BLaER1 (cell line): Measurements from ENCODE around the gene MCM9.
"Not testable (repeated sequence)": the region's sequence is repeated elsewhere in the genome, so short reads cannot be mapped to it uniquely, and the experiment has no call there.

ENCODE experiments used
- H3K27ac ChIP-seq: shearing (Covaris generic); formaldehyde crosslinking; 2 replicates; pipeline ENCODE4 v1.8.1; 2022
- H3K27me3 ChIP-seq: shearing (Covaris generic); formaldehyde crosslinking; 2 replicates; pipeline ENCODE4 v1.8.1; 2022
- H3K36me3 ChIP-seq: shearing (Covaris generic); formaldehyde crosslinking; 2 replicates; pipeline ENCODE4 v1.8.1; 2022
- H3K4me1 ChIP-seq: shearing (Covaris generic); formaldehyde crosslinking; 2 replicates; pipeline ENCODE4 v1.8.1; 2022
- H3K4me2 ChIP-seq: shearing (Covaris generic); formaldehyde crosslinking; 2 replicates; pipeline ENCODE4 v1.8.1; 2022
- H3K4me3 ChIP-seq: shearing (Covaris generic); formaldehyde crosslinking; 2 replicates; pipeline ENCODE4 v1.8.1; 2022
- H3K9ac ChIP-seq: shearing (Covaris generic); formaldehyde crosslinking; 2 replicates; pipeline ENCODE4 v1.8.1; 2022
- H3K9me3 ChIP-seq: shearing (Covaris generic); formaldehyde crosslinking; 2 replicates; pipeline ENCODE4 v1.8.1; 2022
- H4K20me1 ChIP-seq: shearing (Covaris generic); formaldehyde crosslinking; 2 replicates; pipeline ENCODE4 v1.8.1; 2022
- Cebpa-rat ChIP-seq: shearing (Covaris generic); IDR thresholded peaks from 2 replicates; pipeline ENCODE4 v1.8.1; 2022

Gene MCM9

DNA sequence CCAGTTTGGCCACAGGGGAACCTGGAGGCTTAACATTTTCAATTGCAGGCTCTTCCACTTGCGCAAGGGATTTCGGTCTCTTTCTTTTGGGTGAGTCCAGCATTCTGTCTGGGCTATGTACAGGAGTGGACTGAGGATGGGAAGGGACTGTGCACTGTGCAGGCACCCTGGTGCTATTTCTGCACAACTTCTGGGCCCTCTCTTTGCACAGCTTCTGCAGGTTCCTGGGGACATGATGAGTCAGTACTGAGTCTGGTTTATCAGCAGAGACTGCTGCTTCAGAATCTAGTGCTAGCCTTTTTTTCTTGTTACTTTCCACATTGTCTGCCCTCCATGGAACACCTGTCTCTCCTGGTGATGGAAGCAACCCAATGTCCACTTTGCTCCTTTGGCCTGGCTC is 119.5 kb downstream of the MCM9 start:
- no peak overlapping the region for H3K27ac ChIP-seq
- peaks cover 22% of the 10 kb centered on the region for H3K36me3 ChIP-seq
- no peak overlapping the region for H3K4me2 ChIP-seq
- H3K4me1 ChIP-seq: peaks cover 6% of the 10 kb centered on the region
- no peaks in the 10 kb centered on the region for H3K27me3 ChIP-seq
- no peak overlapping the region for H3K4me3 ChIP-seq
- H4K20me1 ChIP-seq: no peaks in the 10 kb centered on the region
- H3K9me3 ChIP-seq: no peaks in the 10 kb centered on the region
- H3K9ac ChIP-seq: no peak overlapping the region
- no peak for TF ChIP-seq Cebpa-rat

DNA sequence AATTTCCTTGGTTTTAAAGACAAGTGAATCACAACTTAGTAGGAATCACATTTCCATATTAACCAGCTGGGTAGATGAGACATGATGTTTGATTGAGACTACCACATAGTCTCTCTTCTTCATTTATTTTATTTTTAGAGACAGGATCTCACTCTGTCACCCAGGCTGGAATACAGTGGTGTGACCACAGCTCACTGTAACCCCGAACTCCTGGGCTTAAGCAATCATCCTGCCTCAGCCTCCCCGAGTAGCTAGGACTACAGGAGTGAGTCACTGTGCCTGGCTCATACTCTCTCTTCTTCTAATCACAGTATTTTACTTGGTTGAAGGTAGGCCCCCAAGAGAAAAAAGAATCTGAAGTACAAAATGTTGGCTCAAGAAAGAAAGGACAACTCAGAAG is 121.2 kb downstream of the MCM9 start:
- Histone ChIP-seq H3K4me1 (peaks cover 24% of the 10 kb centered on the region), H4K20me1 (no peaks in the 10 kb centered on the region), H3K27me3 (no peaks in the 10 kb centered on the region), H3K36me3 (peaks cover 22% of the 10 kb centered on the region), H3K4me3 (no peak overlapping the region), H3K9me3 (no peaks in the 10 kb centered on the region), H3K27ac (no peak overlapping the region), H3K9ac (no peak overlapping the region), H3K4me2 (no peak overlapping the region)
- TF ChIP-seq Cebpa-rat: no peak

DNA sequence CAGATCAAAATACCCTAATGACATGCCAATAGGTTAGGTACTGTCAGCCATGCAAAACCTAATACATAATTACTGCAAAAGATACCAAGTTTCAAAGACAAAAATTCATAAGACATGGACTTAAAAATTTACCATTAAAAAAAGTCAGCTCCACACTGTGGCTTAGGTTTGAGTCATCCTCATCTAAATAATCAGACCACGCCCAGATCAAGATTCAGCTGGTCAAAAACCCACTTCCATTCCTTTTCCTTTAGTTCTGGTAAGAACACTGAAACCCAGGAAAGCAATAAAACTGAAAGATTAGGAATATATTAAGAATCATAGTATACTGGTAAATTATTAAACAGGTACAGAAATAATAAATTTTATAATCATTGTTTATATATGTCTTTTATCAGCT is 122.0 kb downstream of the MCM9 start:
- Histone ChIP-seq H3K27ac (no peak overlapping the region), H3K27me3 (no peaks in the 10 kb centered on the region), H3K4me3 (no peak overlapping the region), H3K9ac (no peak overlapping the region), H3K9me3 (no peaks in the 10 kb centered on the region), H3K4me2 (no peak overlapping the region), H3K36me3 (peaks cover 22% of the 10 kb centered on the region), H4K20me1 (no peaks in the 10 kb centered on the region), H3K4me1 (peaks cover 30% of the 10 kb centered on the region)
- no peak for TF ChIP-seq Cebpa-rat

DNA sequence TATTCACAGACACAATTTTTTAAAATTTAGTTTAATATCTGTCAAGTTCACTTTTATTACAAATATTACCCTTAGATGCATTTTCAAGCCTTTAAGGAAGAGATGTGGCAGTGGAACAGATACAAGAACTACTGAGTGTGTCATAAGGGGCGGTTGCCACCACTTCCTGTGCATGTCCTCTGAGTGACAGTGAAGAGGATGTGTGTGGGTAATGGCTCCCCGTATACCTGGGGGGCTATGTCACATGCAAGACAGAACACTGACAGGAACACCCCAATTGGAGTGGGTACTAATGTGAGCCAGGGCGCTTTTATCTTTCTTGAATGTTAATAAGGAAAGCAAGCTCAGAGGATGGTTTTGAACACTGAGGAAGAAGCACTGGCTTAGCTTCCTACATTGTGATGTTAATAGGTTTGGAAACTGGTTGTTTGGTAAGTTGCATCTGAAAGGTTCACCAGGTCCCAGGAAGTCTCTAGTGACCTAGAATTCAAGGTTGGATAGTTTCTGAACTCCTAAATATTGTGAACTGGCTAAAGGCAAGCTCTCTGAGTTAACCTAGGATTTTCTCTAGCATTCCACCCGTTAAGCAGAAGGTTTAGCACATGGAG is 124.4 kb downstream of the MCM9 start:
- Histone ChIP-seq H3K36me3 (peaks cover 15% of the 10 kb centered on the region), H3K9ac (no peak overlapping the region), H3K27me3 (no peaks in the 10 kb centered on the region), H3K4me2 (peak overlapping the region; percentile 70), H4K20me1 (no peaks in the 10 kb centered on the region), H3K27ac (peak overlapping the region; percentile 75), H3K4me3 (no peak overlapping the region), H3K9me3 (no peaks in the 10 kb centered on the region), H3K4me1 (peaks cover 30% of the 10 kb centered on the region)
- no peak for TF ChIP-seq Cebpa-rat

DNA sequence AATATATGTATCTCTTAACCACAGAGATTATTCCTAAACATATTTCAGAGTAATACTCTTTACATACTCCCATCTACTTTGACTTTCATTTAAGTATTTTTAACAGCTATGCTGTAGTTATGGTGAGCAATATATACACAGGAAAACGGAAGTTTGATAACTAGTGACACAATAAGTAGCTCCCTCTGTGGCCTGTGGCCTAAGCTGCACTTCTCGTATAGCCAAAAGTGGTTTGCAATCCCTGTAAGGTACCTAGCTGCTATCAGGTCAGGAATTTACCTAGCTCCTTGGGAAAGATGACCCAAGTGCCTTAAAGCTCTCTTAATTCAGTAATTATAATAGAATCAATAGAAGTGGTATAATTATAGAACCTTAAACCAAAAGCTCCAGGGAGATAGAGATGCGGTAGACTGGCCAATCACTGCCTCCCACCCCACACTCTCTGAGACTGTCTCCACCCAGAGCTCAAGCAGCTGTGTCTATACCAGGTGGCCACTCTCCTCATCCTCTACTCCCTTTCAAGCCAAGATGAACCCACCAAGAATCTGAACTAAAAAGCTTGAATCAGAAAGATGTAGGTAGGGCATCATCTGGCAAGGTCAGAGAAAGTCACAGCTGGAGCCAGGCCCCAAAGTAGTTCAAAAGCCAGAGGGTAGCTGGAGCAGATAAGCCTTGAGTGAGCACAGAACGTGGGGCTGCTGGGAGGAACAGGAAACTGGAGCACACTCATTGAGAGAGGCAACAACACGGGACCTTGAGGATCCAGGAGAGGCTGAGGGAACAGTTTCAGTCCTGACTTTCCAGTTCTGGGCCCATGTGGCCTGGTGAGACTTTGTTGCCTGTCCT is 125.9 kb downstream of the MCM9 start:
- H3K9me3 ChIP-seq: no peaks in the 10 kb centered on the region
- H3K27ac ChIP-seq: peak overlapping the region; percentile 75
- H3K4me3 ChIP-seq: no peak overlapping the region
- no peak overlapping the region for H3K9ac ChIP-seq
- 0 out of 2 replicates have a peak, but pooled peaks cover 4% of the 10 kb centered on the region for H3K36me3 ChIP-seq
- no peak for TF ChIP-seq Cebpa-rat
- peaks cover 38% of the 10 kb centered on the region for H3K4me1 ChIP-seq
- H4K20me1 ChIP-seq: no peaks in the 10 kb centered on the region
- peak overlapping the region; percentile 70 for H3K4me2 ChIP-seq
- H3K27me3 ChIP-seq: no peaks in the 10 kb centered on the region

DNA sequence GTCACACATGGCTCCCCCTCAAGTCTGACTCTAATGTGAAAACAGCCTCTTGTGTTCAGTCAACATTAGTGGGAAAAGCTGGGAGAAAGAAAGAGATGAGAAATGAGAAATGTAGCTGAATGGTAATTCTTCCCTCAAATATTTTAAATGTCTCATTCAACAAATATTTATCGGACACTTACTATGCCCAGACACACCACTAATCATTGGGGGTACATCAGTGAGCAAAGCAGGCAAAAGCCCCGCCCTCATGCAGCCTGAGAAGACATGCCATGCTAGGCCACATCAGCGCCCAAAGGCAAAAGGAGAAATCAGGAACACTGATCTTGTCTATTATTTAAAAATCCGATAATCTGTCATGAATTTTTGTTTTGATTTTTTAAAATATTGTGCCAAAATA is 130.9 kb downstream of the MCM9 start:
- Histone ChIP-seq H3K4me2 (no peak overlapping the region), H3K4me1 (peaks cover 29% of the 10 kb centered on the region), H3K27me3 (no peaks in the 10 kb centered on the region), H3K36me3 (no peaks in the 10 kb centered on the region), H3K9me3 (no peaks in the 10 kb centered on the region), H4K20me1 (no peaks in the 10 kb centered on the region), H3K4me3 (no peak overlapping the region), H3K27ac (no peak overlapping the region), H3K9ac (no peak overlapping the region)
- no peak for TF ChIP-seq Cebpa-rat

DNA sequence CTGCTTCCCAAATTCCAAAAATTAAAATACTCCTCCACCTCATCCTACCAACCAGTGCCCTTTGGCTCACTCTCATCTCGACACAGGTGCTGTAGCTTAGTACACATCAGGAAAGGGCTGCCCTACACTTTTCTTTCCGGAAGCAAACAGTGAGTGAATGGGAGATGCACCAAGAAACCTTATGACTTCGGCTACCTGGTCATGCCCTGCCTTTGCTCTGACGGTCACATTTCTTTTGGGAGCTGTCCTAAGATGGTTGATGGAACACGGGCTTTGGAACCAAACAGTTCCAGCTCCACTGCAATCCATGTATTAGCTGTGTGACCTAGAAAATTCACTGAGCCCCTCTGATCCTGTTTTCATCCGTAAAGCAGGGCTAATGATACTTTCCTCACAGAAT is 133.7 kb downstream of the MCM9 start:
- no peak overlapping the region for H3K4me2 ChIP-seq
- H3K27ac ChIP-seq: no peak overlapping the region
- no peaks in the 10 kb centered on the region for H3K27me3 ChIP-seq
- H3K36me3 ChIP-seq: no peaks in the 10 kb centered on the region
- TF ChIP-seq Cebpa-rat: no peak
- peaks cover 19% of the 10 kb centered on the region for H3K4me1 ChIP-seq
- no peaks in the 10 kb centered on the region; the same call in 1 of the 2 replicates for H3K9me3 ChIP-seq
- H4K20me1 ChIP-seq: no peaks in the 10 kb centered on the region
- no peak overlapping the region for H3K4me3 ChIP-seq
- no peak overlapping the region for H3K9ac ChIP-seq

DNA sequence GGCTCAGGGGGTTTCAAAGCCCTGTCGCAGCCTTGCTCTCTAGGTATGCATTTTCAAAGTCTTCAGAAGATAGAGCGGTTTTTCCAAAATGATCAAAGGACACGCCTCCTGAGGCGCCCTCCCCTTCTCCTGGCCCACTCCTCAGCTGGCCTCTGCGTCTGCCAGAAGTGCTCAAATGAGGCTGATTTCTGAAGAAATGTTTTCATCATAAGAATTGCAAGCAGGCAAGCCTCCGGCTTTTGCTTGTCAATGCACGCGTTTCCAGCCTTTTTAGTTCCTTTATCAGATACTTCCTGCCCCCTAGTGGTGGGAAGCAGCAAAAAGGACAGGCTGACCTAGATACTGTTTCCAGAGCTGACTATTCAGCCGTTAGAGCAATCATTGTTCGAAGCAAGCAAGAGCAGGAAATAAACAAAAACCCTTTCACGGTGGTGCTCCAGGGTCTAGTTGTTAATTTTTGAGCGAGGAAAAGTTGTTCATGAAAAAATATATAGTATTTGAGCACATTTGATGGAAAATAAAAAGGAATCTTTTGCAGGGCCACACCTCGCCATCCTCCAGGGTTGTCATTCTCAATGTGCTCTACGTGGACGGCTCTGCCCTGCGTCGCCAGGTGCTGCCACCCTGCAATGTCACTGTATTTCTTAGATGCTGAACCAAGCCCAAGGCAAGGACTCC is 134.4 kb downstream of the MCM9 start:
- no peaks in the 10 kb centered on the region for H3K36me3 ChIP-seq
- no peaks in the 10 kb centered on the region for H4K20me1 ChIP-seq
- H3K9ac ChIP-seq: no peak overlapping the region
- H3K27ac ChIP-seq: no peak overlapping the region; the same call in 1 of the 2 replicates
- H3K4me1 ChIP-seq: peaks cover 19% of the 10 kb centered on the region
- H3K4me3 ChIP-seq: no peak overlapping the region
- H3K9me3 ChIP-seq: no peaks in the 10 kb centered on the region; the same call in 1 of the 2 replicates
- TF ChIP-seq Cebpa-rat: no peak
- no peaks in the 10 kb centered on the region for H3K27me3 ChIP-seq
- H3K4me2 ChIP-seq: peak overlapping the region; percentile 69

DNA sequence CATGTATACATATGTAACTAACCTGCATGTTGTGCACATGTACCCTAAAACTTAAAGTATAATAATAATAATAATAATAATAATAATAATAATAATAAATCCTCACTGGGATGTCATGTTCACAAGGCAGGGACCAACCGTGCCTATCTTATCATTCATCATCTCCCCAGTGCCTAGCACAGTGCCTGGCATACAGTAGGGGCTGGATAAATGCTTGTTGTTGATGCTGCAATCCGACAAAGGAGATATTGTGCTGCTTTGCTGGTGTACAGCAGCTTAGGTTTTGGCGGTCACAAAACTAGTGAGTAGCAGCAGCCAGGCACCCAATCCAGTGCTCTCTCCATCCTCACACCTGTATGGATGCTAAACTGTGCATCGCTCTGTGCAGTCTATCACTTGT is 135.1 kb downstream of the MCM9 start:
- Histone ChIP-seq H3K4me2 (no peak overlapping the region), H3K9me3 (no peaks in the 10 kb centered on the region; the same call in 1 of the 2 replicates), H3K27me3 (no peaks in the 10 kb centered on the region), H3K36me3 (no peaks in the 10 kb centered on the region), H4K20me1 (no peaks in the 10 kb centered on the region), H3K9ac (no peak overlapping the region), H3K27ac (no peak overlapping the region), H3K4me3 (no peak overlapping the region), H3K4me1 (peaks cover 19% of the 10 kb centered on the region)
- TF ChIP-seq Cebpa-rat: no peak

DNA sequence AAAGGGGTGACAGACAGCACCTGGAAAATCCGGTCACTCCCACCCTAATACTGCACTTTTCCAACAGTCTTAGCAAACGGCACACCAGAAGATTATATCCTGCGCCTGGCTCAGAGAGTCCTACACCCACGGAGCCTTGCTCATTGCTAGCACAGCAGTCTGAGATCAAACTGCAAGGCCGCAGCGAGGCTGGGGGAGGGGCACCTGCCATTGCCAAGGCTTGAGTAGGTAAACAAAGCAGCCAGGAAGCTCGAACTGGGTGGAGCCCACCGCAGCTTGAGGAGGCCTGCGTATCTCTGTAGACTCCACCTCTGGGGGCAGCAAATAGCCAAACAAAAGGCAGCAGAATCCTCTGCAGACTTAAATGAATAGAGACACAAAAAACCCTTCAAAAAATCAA is 138.4 kb downstream of the MCM9 start:
- not testable (repeated sequence) for H3K4me3 ChIP-seq

More for the DNA sequence above, 138.4 kb downstream of the MCM9 start:
- not testable (repeated sequence) for H3K9me3 ChIP-seq, H3K36me3 ChIP-seq, H3K4me2 ChIP-seq, H3K9ac ChIP-seq, H3K27me3 ChIP-seq, H3K27ac ChIP-seq, H4K20me1 ChIP-seq
- peaks cover 12% of the 10 kb centered on the region; the same call in 1 of the 2 replicates for H3K4me1 ChIP-seq
